Activated CD8-positive, alpha-beta memory T cell treated with anti-CD3 and anti-CD28 coated beads, Interleukin-2, amount 50 U/mL, for 4 hours (primary cell): ENCODE data around the gene SPRY4.
"Not testable (repeated sequence)": the region's sequence is repeated elsewhere in the genome, so short reads cannot be mapped to it uniquely, and the experiment has no call there.

Experiments
- DNase-seq: peaks from one replicate; pipeline ENCODE4 v3.0.0-alpha.2; 2020

The SPRY4 gene

DNA sequence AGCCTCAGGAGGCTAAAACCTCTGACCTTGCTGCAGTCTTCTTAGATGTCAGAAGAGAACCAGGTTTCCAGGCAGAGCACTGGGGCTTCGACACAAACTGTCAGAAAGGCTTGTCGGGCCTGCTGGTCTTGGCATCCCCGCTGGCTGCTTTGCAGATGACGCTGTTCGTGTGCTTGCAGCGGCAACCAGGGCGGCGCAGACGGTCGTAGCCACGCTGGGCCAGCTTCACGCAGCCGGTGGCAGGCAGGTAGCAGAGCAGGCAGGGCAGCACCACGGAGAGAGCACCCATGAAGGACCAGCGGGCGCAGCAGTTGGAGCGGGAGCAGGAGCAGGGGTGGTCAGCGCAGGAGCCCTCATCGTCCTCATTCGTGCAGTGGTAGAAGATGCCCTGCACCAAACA, 10.7 kb downstream of the SPRY4 start:
- DNase-seq, result no peak

DNA sequence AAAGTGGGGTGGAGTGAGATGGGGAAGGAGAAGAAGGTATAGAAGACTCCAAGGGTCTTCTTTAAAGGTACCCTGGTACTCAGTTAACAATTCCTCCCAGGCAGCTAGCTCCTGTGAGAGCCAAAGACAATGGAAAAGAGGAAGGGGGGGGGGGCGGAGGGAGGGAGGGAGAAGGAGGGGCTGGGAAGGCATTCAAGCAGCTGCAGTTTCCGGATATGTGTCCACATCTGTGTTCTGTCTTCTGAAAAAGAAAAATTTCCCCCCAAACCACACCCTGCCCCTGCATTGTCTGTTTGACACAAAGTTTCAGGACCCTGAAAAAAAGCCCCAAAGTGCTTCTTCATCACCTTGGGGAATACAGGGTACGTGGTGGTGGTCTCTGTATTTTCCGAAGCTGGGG, 11.1 kb downstream of the SPRY4 start:
- DNase-seq, result no peak

DNA sequence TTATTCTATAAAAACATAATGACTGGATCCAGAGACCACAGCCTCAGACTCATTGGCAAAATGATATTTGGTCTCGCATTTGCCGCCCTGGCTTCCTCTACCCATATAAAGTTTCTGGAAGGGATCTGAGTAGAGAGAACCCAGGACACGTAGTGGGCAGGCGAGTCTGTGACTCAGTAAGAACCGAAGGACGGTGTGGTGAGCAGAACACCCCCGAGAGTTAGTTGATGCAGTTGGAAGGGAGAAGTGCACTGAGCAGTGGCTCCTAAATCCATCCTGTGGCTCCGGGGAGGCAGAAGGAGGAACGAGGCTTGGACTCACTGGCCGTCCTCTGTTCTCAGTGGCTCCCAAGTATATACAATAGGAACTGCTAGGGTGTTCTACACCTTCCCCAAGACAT, 11.5 kb downstream of the SPRY4 start:
- no peak for DNase-seq

DNA sequence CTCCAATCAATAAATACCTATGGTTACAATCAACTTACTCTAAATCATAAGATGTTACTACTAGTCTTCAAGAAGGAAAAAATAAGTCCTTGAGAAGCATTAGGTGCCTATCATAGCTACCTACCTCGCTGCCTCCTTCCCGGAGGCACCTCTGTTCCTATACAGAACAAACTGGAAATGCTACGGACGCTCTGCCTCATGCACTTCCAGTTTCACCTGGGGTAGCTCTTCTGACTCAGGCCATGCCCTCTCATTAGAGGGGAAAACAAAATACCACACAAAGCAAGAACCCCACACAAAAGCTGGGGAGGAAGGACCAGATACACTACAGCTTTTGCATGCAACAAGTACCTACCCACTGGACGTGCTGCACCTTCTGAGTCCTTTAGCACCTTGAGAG, 12.4 kb downstream of the SPRY4 start:
- DNase-seq, result no peak

DNA sequence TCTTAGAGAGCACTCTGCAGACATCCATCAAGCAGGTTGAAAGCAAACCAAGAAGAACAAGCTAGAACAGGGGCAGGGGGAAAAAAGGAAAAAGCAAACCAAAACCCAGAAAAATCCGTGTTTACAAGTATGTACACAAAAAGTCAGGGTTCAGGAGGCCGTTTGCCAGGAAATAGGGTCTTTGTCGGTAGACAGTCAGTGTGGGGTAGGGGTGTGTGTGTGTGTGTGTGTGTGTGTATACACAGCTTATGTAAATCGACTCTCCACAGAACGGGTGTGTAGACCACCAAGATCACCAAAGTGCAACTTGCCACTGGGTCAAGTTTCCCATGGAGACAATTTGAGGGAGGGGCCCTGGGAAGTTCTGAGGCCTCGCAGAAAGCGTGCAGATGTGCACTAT, 13.1 kb downstream of the SPRY4 start:
- no peak for DNase-seq

DNA sequence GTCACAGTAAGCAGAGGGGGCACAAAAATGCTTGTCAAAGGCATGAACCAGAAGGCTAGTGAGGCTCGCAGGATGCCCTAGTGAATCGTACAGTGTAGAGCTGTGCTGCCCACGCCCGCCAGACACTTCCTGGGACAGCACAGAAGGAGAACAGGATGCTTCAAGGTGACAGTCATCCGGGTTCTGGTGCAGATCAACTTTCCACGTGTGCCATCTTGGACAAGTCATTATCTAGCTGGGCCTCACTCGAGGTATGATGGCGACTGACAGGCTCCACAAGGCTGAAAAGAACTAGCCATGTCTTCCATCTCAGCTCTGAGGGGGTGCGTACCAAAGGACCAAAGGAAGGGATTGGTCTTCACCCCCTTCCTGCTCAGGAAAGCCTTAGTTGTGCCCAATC, 14.0 kb downstream of the SPRY4 start:
- no peak for DNase-seq

DNA sequence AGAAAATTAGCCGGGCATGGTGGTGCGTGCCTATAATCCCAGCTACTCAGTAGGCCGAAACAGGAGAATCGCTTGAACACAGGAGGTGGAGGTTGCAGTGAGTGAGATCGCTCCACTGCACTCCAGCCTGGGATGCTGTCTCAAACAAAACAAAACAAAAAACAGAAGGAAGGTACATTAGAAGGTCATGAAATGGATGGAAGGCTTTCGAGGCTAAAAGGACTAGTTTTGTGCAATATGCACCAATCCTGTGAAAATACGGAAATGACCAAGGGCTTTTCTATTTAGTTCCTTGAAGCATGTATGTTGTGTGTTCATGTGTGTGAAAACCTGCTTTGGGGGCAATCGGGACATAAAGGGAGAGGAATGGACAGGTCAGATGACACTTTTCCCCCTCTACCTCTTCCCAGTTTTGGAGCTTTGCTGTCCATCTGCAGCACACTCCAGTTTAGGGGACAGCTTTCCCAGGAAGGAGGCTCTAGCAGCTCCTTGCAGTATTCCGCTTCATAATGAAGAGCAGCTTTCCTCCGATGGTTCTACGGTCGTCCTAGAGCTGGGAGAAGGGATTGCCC, 15.0 kb downstream of the SPRY4 start:
- DNase-seq, result no peak

DNA sequence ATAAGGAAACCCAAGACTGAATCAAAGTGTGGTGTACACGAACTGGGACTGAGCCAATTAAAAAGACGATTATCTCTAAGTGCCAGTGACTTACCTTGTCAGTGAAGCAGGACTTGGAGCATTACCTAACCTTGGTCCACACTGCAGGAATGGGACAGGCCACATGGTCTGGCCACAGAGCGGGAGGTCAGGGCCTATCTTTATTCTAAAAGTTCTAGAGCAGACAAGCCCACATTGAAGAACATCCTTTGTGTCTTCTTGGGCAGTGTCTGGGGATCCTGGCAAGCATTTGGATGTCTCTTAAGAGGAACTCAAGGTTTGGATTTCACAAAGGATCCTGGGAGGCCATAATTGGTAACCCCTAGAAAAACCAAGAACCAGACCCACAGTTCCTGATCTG, 16.5 kb downstream of the SPRY4 start:
- no peak for DNase-seq

DNA sequence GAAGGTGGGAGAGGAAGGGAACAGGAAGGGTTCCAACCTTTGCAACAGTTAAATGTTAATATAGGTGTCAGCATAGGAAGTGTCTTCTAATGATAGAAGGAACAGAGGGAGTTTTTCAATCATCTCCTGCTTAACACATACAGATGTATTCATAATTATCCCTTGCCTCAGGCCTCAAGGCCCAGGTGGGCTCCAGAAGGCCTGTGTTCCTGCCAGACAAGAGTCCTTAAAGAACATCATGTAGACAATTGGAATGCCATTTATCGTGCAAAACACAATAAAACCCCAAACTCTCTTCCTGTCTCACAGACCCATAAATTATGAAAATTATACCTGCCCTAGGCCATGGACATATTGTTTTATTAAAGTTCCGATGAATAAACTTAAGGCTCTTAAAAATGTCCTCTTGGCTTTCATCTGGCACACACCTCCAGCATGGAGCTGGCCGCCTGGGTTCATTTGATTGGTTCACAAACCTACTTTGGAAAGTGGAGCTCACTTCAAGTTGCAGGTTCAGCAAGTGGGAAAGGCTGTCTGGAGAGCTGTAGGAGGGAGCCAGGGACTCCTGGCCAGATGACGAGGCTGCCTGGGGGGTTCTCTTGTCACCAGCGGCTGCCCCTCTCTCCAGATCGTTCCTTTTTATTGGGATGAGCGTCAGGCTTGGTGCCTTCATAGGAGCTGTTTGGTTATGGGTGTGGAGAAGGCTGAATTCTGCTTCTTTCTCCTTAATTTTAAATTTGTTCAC, 17.5 kb downstream of the SPRY4 start:
- no peak for DNase-seq

DNA sequence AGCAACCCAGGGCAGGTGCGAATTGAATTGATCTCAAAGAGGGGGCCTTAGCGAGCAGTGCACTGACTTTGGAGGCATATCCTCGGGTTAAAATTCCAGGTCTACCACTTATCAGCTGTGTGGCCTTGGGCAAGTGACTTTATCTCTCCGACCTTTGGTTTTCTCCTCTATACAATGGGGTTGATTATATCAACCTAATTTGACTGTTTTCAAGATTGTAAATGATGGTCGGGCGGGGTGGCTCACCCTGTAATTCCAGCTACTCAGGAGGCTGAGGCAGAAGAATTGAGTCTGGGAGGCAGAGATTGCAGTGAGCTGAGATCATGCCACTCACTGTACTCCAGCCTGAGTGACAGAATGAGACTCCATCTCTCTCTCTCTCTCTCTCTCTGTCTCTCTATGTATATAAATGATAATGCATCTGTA, 18.7 kb downstream of the SPRY4 start:
- no peak for DNase-seq

DNA sequence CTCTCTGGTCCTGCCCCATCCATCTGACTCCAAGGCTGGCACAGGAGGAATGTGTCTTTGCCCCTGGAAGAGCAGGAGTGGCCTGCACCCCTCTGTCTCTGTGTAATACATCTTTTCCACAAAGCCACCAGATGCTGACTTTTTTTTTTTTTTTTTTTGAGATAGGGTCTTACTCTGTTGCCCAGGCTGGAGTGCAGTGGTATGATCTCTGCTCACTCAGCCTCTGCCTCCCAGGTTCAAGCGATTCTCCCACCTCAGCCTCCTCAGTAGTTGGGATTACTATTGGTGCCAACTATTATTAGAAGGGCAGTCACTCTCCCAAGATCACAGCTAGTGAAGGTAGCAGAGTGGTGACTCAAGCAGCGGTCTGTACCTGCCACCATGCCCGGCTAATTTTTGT, 19.6 kb downstream of the SPRY4 start:
- no peak for DNase-seq

DNA sequence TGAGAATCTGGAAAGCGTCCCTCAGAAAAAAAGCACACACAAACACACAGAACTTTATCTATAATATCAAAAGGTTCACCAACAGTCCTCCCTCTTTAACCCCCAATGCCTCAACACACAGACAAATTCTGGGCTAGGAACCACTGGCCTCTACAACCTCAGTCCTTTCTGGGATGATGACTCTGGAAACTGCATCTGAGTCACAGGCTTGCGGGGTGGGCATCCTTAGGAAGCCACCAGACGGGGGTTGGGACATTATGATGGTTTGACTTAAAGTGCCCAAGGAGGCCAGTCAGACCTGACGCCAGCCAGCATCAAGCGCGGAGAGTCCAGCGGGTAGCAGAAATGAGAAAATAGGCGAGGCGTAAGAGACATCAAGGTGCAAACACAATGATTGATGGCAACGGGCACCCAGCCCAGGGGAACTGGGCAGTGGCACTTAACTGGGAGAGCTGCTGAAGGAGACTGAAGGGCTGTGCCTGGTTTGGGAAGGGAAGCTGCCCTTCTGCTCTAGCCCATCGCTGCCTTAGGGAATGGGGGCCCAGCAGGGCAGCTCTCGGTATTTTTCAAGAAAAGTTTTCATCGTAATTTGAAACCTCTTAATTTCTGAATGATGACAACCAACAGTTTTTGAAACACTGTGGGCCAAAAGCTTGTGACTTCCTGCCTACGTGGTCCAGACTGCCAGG, 20.7 kb downstream of the SPRY4 start:
- DNase-seq, result no peak

DNA sequence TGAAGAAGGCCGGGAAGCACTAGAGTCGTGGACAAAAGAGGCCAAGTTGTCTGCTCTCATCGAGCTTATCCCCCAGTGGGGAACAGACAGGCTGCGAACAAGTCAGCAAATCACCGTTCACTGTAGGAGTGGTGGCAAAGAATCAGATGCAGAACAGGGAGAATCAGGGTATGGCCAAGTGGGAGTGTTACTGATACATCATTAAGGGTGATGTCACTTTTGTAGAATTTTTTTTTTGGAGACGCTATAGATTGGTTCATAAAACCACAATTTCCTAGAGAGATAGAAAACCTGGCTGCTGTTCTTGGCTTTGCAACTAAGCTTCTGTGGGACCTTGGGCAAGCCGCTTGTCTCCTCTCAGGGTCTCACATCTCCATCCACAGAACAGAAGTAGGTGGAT, 21.3 kb downstream of the SPRY4 start:
- no peak for DNase-seq

DNA sequence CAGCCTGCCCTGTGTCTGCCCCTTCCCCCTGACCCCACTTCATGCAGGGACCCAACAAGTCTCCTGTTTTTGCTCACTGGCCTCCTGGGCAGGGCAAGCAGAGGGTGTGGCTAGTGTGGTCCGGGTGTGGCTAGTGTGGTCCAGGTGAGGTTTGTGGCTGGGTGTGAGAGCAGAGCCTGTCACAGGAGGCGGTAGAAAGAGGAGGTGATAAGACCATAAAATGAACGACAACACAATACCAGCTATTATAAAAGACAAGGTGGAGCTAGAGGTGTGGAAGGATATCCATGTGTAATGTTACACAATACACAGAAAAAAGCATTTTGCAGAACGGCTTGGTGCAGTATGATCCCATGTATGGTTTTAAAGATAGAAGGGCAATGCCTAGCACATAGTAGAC, 23.3 kb downstream of the SPRY4 start:
- no peak for DNase-seq

DNA sequence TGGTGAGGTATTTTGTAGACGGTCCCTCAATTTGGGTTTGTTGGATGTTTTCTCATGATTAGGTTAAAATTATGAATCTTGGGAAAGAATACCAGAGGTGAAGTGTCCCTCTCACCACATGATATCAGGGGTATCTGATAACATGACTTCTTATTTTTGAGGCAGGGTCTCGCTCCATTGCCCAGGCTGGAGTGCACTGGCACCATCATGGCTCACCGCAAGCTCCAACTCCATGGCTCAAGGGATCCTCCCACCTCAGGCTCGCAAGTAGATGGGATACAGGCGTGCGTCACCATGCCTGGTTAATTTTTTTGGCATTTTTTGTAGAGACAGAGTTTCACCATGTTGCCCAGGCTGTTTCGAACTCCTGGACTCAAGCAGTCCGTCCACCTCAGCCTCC, 24.1 kb downstream of the SPRY4 start:
- DNase-seq, result no peak

DNA sequence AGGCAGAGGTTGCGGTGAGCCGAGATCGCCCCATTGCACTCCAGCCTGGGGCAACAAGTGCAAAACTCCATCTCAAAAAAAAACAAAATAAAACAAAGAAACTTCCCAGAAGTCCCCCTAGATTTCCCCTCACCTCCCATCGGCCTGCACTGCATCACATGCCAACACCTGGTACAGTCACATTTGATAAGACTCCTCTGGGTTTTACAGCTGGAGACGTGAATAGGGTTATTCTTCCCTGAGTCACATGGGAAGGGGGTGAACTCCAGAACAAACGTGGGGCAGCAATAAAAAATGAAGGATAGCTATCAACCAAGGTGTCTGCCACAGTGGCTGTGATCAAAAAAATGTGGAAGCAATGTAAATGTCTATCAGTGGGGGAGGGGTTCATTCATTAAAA, 26.0 kb downstream of the SPRY4 start:
- no peak for DNase-seq

DNA sequence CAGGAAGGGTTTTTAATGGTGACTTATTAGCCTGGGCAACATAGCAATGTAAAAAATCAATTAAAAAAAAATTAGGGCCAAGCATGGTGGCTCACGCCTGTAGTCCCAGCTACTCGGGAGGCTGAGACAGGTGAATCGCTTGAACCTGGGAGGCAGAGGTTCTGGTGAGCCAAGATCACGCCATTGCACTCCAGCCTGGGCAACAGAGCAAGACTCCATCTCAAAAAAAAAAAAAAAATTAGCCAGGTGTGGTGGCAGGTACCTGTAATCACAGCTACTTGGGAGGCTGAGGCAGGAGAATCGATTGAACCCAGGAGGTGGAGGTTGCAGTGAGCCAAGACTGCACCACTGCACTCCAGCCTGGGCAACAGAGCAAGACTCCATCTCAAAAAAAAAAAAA, 27.0 kb downstream of the SPRY4 start:
- not testable (repeated sequence) for DNase-seq

DNA sequence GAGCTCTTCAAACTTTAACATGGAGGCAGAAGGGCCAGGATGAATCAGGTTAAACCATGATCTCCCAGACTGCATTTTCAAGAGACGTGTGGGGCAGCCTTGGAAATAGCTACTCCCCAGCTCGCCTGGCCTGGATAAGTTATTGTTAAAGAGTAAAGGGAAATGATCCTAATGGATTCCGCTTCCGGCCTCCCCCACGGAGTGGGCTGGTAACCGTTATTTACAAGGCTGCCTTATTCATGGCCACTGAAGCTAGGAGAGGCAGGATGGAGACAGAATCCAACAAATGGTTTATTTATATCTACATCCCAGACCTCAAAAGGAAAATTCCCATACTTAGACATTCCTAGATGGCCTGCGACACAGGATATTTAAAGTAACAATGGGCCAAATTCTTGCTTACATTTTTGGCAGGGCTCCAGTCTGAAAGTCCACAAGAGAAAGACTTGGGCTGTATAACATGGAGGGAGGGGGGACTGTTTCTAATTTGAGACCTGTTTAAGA, 27.9 kb downstream of the SPRY4 start:
- DNase-seq, result no peak

DNA sequence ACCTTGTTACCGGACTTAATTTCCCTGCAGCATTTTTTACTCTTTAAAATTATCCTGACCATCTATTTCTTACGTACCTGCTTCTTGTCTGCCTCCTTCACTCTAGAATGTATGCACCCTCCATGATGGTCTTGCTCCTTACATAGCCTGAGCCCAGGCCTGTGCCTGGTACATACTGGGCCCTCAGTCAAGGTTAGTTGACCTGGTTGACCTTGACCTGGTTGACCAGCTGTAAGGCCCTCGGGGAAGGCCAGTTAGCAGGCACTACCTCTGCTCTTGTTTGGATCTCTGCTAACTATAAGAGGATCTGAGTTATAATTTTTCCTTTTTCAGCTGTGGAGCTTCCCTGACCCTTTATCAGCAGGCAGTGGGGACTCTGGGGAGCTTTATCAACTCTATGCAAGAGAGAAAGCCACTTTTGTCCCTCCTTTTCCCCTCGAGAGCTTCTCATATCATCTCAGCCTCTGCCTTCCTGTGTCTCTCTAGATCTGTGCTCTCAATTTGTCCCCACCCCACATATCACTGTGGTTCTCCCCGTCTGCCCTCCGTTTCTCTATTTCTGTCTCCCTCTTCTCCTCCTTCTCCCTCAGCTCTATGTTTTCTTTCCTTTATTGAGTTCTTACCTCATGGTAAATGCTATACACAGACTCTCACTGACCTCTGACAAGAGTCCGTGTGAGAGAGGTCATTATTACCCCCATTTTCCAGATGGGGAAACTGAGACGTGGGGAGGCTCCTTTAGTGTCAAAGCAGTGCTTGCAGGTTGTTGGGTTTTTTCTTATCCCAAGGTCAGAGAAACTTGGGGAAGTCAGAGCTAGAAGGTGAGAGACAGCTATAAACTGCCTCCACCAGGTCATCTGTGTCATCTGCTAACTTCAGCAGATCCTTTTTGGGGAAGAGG, 28.6 kb downstream of the SPRY4 start:
- no peak for DNase-seq

DNA sequence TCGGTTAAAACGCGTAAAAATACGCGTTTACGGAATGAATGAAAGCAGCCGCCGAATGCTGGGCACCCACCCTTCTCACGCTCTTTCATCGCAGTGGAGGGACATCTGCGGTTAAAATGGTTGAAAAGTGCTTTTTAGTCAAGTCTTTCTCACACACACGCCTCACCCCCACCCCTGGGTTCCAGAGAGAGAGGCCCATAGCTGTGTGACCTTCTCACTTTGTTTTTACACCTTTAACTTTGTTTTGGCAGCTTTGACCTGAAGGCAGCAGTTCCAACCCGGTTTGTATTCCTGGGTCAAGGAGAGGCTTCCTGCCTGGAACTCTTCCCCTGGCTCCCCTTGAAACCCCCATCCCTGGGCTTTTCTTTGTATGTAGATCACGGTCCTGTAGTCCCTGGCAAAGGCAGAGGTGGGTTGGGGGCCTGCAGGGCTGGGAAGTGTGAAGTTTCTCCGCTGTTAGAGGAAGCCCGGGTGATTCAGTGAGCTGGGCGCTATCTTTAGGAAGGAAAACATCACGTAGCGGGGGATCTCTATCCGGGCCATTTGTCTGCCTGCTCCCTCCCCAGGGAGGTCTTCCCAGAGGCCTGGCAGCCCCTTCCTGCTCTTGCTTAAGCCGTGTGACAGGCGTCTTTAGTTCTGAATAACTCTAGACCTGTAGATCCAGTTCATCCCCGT, 29.6 kb downstream of the SPRY4 start:
- DNase-seq, result no peak

DNA sequence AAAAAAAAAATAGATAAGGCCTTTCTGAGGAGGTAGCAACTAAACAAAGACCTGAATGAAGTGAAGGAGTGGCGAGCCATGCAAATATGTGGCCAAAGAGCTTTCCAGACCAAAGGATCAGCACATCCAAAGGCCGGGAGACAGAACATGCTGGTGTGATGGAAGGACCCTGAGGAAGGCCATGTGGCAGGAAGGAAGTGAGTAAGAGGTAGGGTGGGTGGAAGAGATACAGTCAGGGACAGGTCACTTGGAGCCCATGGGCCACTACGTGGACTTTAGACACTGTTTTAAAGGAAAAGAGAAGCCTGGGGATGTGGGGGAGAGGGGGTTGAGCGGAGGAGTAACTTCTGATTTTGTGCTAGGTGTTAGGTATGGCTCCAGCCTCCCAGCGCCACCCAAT, 31.3 kb downstream of the SPRY4 start:
- no peak for DNase-seq

DNA sequence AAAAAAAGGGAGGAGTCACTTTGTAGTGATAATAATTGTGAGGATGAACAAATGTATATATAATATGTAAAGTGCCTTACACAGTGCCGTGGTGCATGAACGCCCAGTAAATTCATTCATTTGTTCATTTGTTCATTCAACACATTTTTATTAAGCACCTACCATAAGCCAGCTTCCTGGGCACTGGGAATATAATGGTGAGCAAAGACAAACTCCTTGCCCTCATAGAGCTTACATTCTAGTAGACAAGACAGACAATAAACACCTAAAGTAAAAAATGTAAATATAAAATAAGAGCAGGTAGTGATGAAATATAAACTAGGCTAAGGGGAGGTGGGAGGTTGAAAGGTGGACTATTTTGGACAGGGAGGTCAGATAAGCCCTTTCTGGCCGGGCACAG, 32.0 kb downstream of the SPRY4 start:
- DNase-seq, result no peak

DNA sequence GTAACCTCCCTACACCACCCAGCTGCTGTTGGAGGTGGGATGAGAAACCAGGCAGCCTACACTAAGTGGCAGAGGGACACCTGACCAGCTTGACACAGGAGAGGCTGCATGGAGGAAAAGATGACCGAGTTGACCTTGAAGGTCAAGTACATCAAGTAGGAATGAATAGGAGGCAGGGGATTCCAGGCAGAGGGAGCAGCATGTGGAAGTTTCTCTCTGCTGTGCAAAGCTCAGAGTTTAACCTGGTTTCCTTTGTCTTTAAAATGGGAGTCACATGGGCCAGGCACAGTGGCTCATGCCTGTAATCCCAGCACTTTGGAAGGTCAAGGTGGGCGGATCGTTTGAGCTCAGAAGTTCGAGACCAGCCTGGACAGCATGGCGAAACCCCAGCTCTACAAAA, 32.6 kb downstream of the SPRY4 start:
- no peak for DNase-seq
